Left ventricle myocardium inferior (tissue), 1 donor: ENCODE measurements around the gene CSMD2. TPM values are rescaled to one million over a fixed set of nuclear protein-coding genes. Genes with fewer than 3 reads are reported as not detected.

Experiments used
- DNase-seq: peaks from one replicate; pipeline ENCODE4 v3.0.0-alpha.2; 2020
- H3K27ac ChIP-seq: fragments of 200-600 bp; replicated peaks from 2 replicates; pipeline ENCODE4 v1.8.0; 2021
- H3K27me3 ChIP-seq: fragments of 200-600 bp; 2 replicates; pipeline ENCODE4 v1.8.0; 2021; ENCODE audit warnings: low read depth
- H3K36me3 ChIP-seq: fragments of 200-600 bp; 2 replicates; pipeline ENCODE4 v1.8.0; 2021
- H3K4me1 ChIP-seq: fragments of 200-600 bp; 2 replicates; pipeline ENCODE4 v1.8.0; 2021
- H3K4me3 ChIP-seq: fragments of 200-600 bp; 2 replicates; pipeline ENCODE4 v1.8.0; 2021; ENCODE audit warnings: mild to moderate bottlenecking, moderate library complexity
- H3K9me3 ChIP-seq: fragments of 200-600 bp; replicated peaks from 2 replicates; pipeline ENCODE4 v1.8.0; 2021
- CTCF ChIP-seq: fragments of 200-600 bp; IDR thresholded peaks from 2 replicates; pipeline ENCODE4 v1.8.0; 2021; ENCODE audit warnings: antibody characterized with exemption, mild to moderate bottlenecking, borderline replicate concordance
- intact Hi-C: fragments of 100-400 bp; cut with micrococcal nuclease; formaldehyde crosslinking; loops from one replicate; pipeline ENCODE4 v1.11.0; 2022
- total RNA-seq: library from RNA; stranded (reverse); fragmentation: NEBNext Ultra II Directional; extraction: Animal tissue kit (Norgen Biotek cat#: 25700); gene quantifications from one replicate; pipeline ENCODE4 v1.2.1, GENCODE V29; 2021
- donor health status: DM: no; HTN: yes; CAD: no; lungs with severe emphysema.

CSMD2 gene
- total RNA-seq, 1 donor from 2014 or later, result 0.14 TPM

DNA sequence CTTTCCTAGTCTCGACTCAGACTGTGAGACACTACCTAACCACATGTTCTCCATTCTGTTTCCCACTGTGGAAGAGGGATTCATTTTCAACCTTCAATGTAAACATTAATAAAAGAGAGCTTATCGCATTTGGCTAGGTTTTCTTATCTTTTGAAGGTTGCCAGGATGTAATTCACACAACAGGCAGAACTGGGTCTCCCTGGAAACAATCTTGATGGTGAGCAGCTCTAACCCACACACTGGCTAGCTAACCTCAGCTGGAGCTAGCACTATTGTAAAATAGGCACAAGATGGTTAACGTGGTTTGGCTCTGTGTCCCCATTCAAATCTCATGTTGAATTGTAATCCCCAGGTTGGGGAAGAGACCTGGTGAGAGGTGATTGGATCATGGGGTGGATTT lies 617.5 kb downstream of the CSMD2 start:
- Histone ChIP-seq H3K9me3 (peaks cover 26% of the 10 kb centered on the region), H3K4me3 (no peak overlapping the region), H3K36me3 (peaks cover 11% of the 10 kb centered on the region), H3K27ac (no peak overlapping the region), H3K27me3 (no peaks in the 10 kb centered on the region), H3K4me1 (no peaks in the 10 kb centered on the region)
- no peak for TF ChIP-seq CTCF
- intact Hi-C loops, result no loop called here
- no peak for DNase-seq

DNA sequence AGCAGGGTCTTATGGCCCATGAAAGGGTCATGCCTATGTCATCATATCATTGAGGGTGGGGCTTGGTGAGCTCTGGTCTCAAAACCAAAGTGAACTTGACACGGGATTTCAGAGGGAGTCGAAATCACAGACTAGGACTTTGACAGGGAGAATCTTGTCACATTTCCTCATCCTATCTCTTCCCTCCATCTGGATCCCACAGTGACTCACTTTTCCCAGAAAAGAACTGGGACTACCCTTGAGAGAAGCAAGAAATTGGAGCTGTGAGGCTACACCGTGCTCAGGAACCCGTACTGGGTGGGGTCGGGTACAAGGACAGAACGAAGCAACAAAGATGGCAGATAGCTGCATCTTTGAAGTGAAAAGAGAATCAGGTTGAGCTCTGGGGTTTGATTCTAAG lies 623.1 kb downstream of the CSMD2 start:
- Histone ChIP-seq H3K4me1 (no peaks in the 10 kb centered on the region), H3K4me3 (no peak overlapping the region), H3K9me3 (no peaks in the 10 kb centered on the region), H3K36me3 (no peaks in the 10 kb centered on the region), H3K27me3 (no peaks in the 10 kb centered on the region), H3K27ac (no peak overlapping the region)
- no peak for TF ChIP-seq CTCF
- no peak for DNase-seq
- intact Hi-C loops, result no loop called here

GRCh38 chr1:33537885-33538284 lies 627.1 kb downstream of the CSMD2 start:
- Histone ChIP-seq H3K4me1 (no peaks in the 10 kb centered on the region), H3K36me3 (no peaks in the 10 kb centered on the region), H3K27ac (no peak overlapping the region), H3K9me3 (no peaks in the 10 kb centered on the region), H3K4me3 (no peak overlapping the region), H3K27me3 (no peaks in the 10 kb centered on the region)
- DNase-seq, result no peak
- intact Hi-C loops, result no loop called here
- no peak for TF ChIP-seq CTCF

GRCh38 chr1:33535334-33535733 lies 629.7 kb downstream of the CSMD2 start:
- Histone ChIP-seq H3K36me3 (no peaks in the 10 kb centered on the region), H3K27me3 (no peaks in the 10 kb centered on the region), H3K4me3 (no peak overlapping the region), H3K27ac (no peak overlapping the region), H3K4me1 (no peaks in the 10 kb centered on the region), H3K9me3 (no peaks in the 10 kb centered on the region)
- no peak for TF ChIP-seq CTCF
- intact Hi-C loops, result no loop called here
- no peak for DNase-seq

DNA sequence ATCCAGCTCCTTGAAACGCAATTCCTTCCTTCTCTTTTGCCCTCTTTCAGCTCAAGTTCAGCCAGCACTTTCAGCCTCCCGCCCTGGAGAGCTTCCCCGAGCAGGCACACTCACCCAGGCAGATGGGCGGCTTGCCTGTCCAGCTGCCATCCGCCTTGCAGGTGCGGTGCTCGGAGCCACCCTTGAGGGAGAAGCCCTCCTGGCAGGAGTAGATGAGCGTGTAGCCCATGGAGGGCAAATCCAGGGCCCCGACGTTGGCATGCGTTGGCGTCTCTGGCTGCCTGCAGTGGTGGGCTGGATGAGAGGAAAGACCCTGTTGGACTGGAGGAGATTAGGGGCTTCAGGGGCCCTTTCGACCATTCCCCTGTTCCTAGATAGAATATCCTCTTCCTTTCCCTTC lies 632.1 kb downstream of the CSMD2 start:
- Histone ChIP-seq H3K27me3 (no peaks in the 10 kb centered on the region), H3K9me3 (no peaks in the 10 kb centered on the region), H3K36me3 (no peaks in the 10 kb centered on the region), H3K27ac (no peak overlapping the region), H3K4me3 (no peak overlapping the region), H3K4me1 (no peaks in the 10 kb centered on the region)
- TF ChIP-seq CTCF, result no peak
- DNase-seq, result no peak
- intact Hi-C loops, result no loop called here

DNA sequence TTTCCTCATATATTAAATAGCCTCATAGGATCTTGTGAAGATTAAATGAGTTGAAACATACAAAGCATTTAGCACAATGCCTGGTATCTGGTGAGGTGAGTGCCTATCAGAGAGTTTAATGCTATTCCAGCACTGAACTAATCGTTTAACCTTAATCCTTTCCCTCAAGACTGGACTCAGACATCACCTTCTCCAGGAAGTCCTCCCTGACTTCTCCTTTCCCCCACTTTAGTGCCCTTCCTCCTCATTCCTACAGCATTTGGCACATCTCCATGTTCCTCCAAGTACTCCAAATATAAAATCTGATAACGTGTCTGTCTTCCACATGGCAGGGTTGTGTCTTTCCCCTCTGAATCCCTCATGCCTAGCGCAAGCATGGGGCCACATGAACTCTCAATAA lies 632.8 kb downstream of the CSMD2 start:
- no peaks in the 10 kb centered on the region for H3K27me3 ChIP-seq
- H3K36me3 ChIP-seq, result no peaks in the 10 kb centered on the region
- no peak overlapping the region for H3K27ac ChIP-seq
- no peak for DNase-seq
- TF ChIP-seq CTCF, result no peak
- intact Hi-C loops, result no loop called here
- H3K4me3 ChIP-seq, result no peak overlapping the region
- H3K9me3 ChIP-seq, result no peaks in the 10 kb centered on the region
- no peaks in the 10 kb centered on the region for H3K4me1 ChIP-seq
